Renal cortex interstitium (tissue), 11 donors: Measurements from ENCODE around the gene GALR1. TPM values are rescaled to one million over a fixed set of nuclear protein-coding genes. Genes with fewer than 3 reads are reported as not detected.
"Not testable (repeated sequence)": the region's sequence is repeated elsewhere in the genome, so short reads cannot be mapped to it uniquely, and the experiment has no call there.

Experiments
- DNase-seq, 11 donors: peaks; one replicate each; pipeline ENCODE4 v3.0.0-alpha.2; 2013; ENCODE audit warnings: low read depth in 9 of 11, low spot score in 4 of 11; ENCODE audit errors: extremely low read depth in 1 of 11
- polyA plus RNA-seq, 3 donors: library from polyadenylated mRNA; unstranded; fragments of 120-200 nt; gene quantifications; one replicate each; pipeline ENCODE4 v1.2.1, GENCODE V29; 2013; ENCODE audit not compliant: insufficient read length in 3 of 3

The GALR1 gene
- polyA plus RNA-seq, 3 donors = 0.09 to 0.22 (median 0.15) TPM

- DNase-seq = not testable (repeated sequence)
These were observed 10.4 kb upstream of the GALR1 start for GRCh38 chr18:77239285-77239684.

GRCh38 chr18:77248873-77249568 lies 627 bp upstream of the GALR1 start:
- DNase-seq = no peak

- no peak for DNase-seq
These were observed 865 bp downstream of the GALR1 start for GRCh38 chr18:77250501-77250925.

- peak in 3 of 11 donors; percentile 8 to 20 (median 11) for DNase-seq
These were observed 1.5 kb downstream of the GALR1 start for GRCh38 chr18:77250926-77251729.

- no peak for DNase-seq
These were observed 2.0 kb downstream of the GALR1 start for GRCh38 chr18:77251730-77252050.

- no peak for DNase-seq
These were observed 5.2 kb downstream of the GALR1 start for GRCh38 chr18:77254711-77255405.

GRCh38 chr18:77255426-77256105 lies 5.9 kb downstream of the GALR1 start:
- no peak for DNase-seq

GRCh38 chr18:77262643-77263465 lies 13.2 kb downstream of the GALR1 start:
- no peak for DNase-seq

GRCh38 chr18:77263466-77263763 lies 13.8 kb downstream of the GALR1 start:
- no peak for DNase-seq

GRCh38 chr18:77267969-77268368 lies 18.3 kb downstream of the GALR1 start:
- peak in 1 of 11 donors; percentile 27 for DNase-seq

- DNase-seq = no peak
These were observed 18.8 kb downstream of the GALR1 start for GRCh38 chr18:77268456-77268855.

GRCh38 chr18:77271576-77272481 lies 22.2 kb downstream of the GALR1 start:
- no peak for DNase-seq

- DNase-seq = not testable (repeated sequence)
These were observed 41.2 kb downstream of the GALR1 start for GRCh38 chr18:77290841-77291240.

- DNase-seq = no peak
These were observed 48.5 kb downstream of the GALR1 start for GRCh38 chr18:77298172-77298571.

- DNase-seq = no peak
These were observed 50.1 kb downstream of the GALR1 start for GRCh38 chr18:77299706-77300105.

GRCh38 chr18:77300579-77300978 lies 50.9 kb downstream of the GALR1 start:
- no peak for DNase-seq

GRCh38 chr18:77304268-77304667 lies 54.6 kb downstream of the GALR1 start:
- DNase-seq = no peak

- DNase-seq = no peak
These were observed 56.0 kb downstream of the GALR1 start for GRCh38 chr18:77305676-77306075.
